Measurements from ENCODE around the gene ALK. TPM values are rescaled to one million over a fixed set of nuclear protein-coding genes. Genes with fewer than 3 reads are reported as not detected.

The ALK gene
- polyA plus RNA-seq, 1 of the 3 experiments (the other 2 are of a cell fraction) = 0.30 TPM

GRCh38 chr2:29417630-29418029 is 503.8 kb downstream of the ALK start:
- Histone ChIP-seq H3K9ac (no peak overlapping the region), H3K9me3 (no peaks in the 10 kb centered on the region), H3F3A (replicated peaks; ENCODE audit: insufficient read depth) (no peaks in the 10 kb centered on the region), H4K20me1 (ENCODE audit: insufficient read depth) (no peaks in the 10 kb centered on the region), H3K36me3 (replicated peaks in 1 of 2; ENCODE audit: control insufficient read depth in 1 of 2, insufficient read depth in 2 of 2, low read length in 1 of 2) (no peaks in the 10 kb centered on the region), H2AFZ (ENCODE audit: low read depth) (no peak overlapping the region), H3K4me2 (no peak overlapping the region), H3K27ac (ENCODE audit: low read depth in 2 of 2, low read length in 1 of 2) (no peak overlapping the region; a peak in 1 of 4 replicates), H3K4me1 (ENCODE audit: control insufficient read depth in 1 of 2, insufficient read depth in 2 of 2, low read depth in 1 of 2, low read length in 1 of 2) (peaks cover 0 to 16% of the 10 kb centered on the region in 2 experiments; a peak in 1 of 4 replicates), H3K9me2 (no peaks in the 10 kb centered on the region), H3K27me3 (ENCODE audit: insufficient read depth) (peaks cover 11% of the 10 kb centered on the region; the same call in 1 of the 2 replicates), H3K4me3 (ENCODE audit: low read depth in 2 of 2, low read length in 1 of 2) (no peak overlapping the region), H3K79me2 (ENCODE audit: insufficient read depth) (no peaks in the 10 kb centered on the region)
- ChIA-PET CTCF (interaction anchor here (1.0 to 1.5 kb wide), 3 partner anchors 11 to 109 kb away, joined by 3 to 8 read pairs (median 3); no protein-coding TSS in a partner anchor), POLR2A (interaction anchor here (0.8 kb wide), 1 partner anchor 21 kb away, joined by 3 read pairs; no protein-coding TSS in a partner anchor)
- WGBS (ENCODE audit: low lambda C conversion rate) = 66% methylated on average over 6 of the region's 6 CpGs
- DNase-seq = no peak
- TF ChIP-seq POLR2AphosphoS5 (IDR thresholded peaks at IDR 0.05; ENCODE audit: low read depth, low read length) (no peak), RCOR1 (IDR thresholded peaks at IDR 0.05; ENCODE audit: low read length) (no peak), GABPA (IDR thresholded peaks at IDR 0.05; ENCODE audit: low read depth) (no peak), SIN3A (IDR thresholded peaks at IDR 0.05; ENCODE audit: borderline replicate concordance, low read depth, low read length) (no peak), CHD2 (IDR thresholded peaks at IDR 0.05; ENCODE audit: low read length, partially characterized antibody) (no peak), RFX5 (IDR thresholded peaks at IDR 0.05; ENCODE audit: low read length) (no peak), NFIC (IDR thresholded peaks at IDR 0.05; ENCODE audit: borderline replicate concordance) (no peak), FOXM1 (IDR thresholded peaks at IDR 0.05; ENCODE audit: low read depth) (no peak), RXRA (IDR thresholded peaks at IDR 0.05; ENCODE audit: borderline replicate concordance, low read depth) (no peak), RAD21 (IDR thresholded peaks at IDR 0.05; ENCODE audit: low read length) (no peak), TEAD4 (IDR thresholded peaks at IDR 0.05; ENCODE audit: borderline replicate concordance, insufficient read depth) (no peak), TCF12 (IDR thresholded peaks at IDR 0.05) (no peak), MEF2A (IDR thresholded peaks at IDR 0.05; ENCODE audit: borderline replicate concordance, low read depth) (no peak), TAF1 (IDR thresholded peaks at IDR 0.05; ENCODE audit: borderline replicate concordance, low read depth, low read length) (no peak)
- TF ChIP-seq, protein P1, sequence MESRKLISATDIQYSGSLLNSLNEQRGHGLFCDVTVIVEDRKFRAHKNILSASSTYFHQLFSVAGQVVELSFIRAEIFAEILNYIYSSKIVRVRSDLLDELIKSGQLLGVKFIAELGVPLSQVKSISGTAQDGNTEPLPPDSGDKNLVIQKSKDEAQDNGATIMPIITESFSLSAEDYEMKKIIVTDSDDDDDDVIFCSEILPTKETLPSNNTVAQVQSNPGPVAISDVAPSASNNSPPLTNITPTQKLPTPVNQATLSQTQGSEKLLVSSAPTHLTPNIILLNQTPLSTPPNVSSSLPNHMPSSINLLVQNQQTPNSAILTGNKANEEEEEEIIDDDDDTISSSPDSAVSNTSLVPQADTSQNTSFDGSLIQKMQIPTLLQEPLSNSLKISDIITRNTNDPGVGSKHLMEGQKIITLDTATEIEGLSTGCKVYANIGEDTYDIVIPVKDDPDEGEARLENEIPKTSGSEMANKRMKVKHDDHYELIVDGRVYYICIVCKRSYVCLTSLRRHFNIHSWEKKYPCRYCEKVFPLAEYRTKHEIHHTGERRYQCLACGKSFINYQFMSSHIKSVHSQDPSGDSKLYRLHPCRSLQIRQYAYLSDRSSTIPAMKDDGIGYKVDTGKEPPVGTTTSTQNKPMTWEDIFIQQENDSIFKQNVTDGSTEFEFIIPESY (IDR thresholded peaks at IDR 0.05; ENCODE audit: borderline replicate concordance, low read depth) = no peak
- TF ChIP-seq, protein P2, sequence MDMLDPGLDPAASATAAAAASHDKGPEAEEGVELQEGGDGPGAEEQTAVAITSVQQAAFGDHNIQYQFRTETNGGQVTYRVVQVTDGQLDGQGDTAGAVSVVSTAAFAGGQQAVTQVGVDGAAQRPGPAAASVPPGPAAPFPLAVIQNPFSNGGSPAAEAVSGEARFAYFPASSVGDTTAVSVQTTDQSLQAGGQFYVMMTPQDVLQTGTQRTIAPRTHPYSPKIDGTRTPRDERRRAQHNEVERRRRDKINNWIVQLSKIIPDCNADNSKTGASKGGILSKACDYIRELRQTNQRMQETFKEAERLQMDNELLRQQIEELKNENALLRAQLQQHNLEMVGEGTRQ (IDR thresholded peaks at IDR 0.05; ENCODE audit: borderline replicate concordance, low read depth, low read length) = no peak
